Hepatocyte (in vitro differentiated cells): ENCODE data around the gene CARS1. TPM values are rescaled to one million over a fixed set of nuclear protein-coding genes. Genes with fewer than 3 reads are reported as not detected.

ENCODE experiments used
- DNase-seq: peaks from one replicate; pipeline ENCODE4 v3.0.0-alpha.2; 2016; ENCODE audit warnings: low spot score
- H2AFZ ChIP-seq: fragments of 200-600 bp; sonication (generic); 2 replicates; pipeline ENCODE4 v1.6.0; 2016; ENCODE audit warnings: antibody characterized with exemption, mild to moderate bottlenecking
- H3K27ac ChIP-seq: fragments of 200-600 bp; sonication (generic); 2 replicates; pipeline ENCODE4 v1.5.1; 2016; ENCODE audit warnings: mild to moderate bottlenecking
- H3K27me3 ChIP-seq: fragments of 200-600 bp; sonication (generic); 2 replicates; pipeline ENCODE4 v1.6.1; 2016
- H3K36me3 ChIP-seq: fragments of 200-600 bp; sonication (generic); replicated peaks from 2 replicates; pipeline ENCODE4 v1.5.1; 2016; ENCODE audit warnings: low read depth; ENCODE audit not compliant: insufficient read depth
- H3K4me1 ChIP-seq: fragments of 200-600 bp; sonication (generic); 2 replicates; pipeline ENCODE4 v1.5.1; 2016; ENCODE audit warnings: mild to moderate bottlenecking, moderate library complexity; ENCODE audit not compliant: insufficient read depth
- H3K4me2 ChIP-seq: fragments of 200-600 bp; sonication (generic); 2 replicates; pipeline ENCODE4 v1.6.0; 2016
- H3K4me3 ChIP-seq: fragments of 200-600 bp; sonication (generic); 2 replicates; pipeline ENCODE4 v1.5.1; 2016; ENCODE audit warnings: mild to moderate bottlenecking
- H3K79me2 ChIP-seq: fragments of 200-600 bp; sonication (generic); 2 replicates; pipeline ENCODE4 v1.6.0; 2017; ENCODE audit warnings: mild to moderate bottlenecking
- H3K9me2 ChIP-seq: fragments of 200-600 bp; sonication (generic); replicated peaks from 2 replicates; pipeline ENCODE4 v1.6.0; 2017; ENCODE audit warnings: mild to moderate bottlenecking; ENCODE audit not compliant: insufficient read depth
- H3K9me3 ChIP-seq: fragments of 200-600 bp; sonication (generic); 2 replicates; pipeline ENCODE4 v1.5.1; 2016; ENCODE audit warnings: low read depth, mild to moderate bottlenecking
- H4K20me1 ChIP-seq: fragments of 200-600 bp; sonication (generic); 2 replicates; pipeline ENCODE4 v1.6.0; 2016; ENCODE audit warnings: mild to moderate bottlenecking; ENCODE audit not compliant: insufficient read depth, poor library complexity, severe bottlenecking
- CTCF ChIP-seq: fragments of 200-600 bp; sonication (generic); IDR thresholded peaks from 2 replicates; pipeline ENCODE4 v1.5.1; 2016; ENCODE audit warnings: antibody characterized with exemption, mild to moderate bottlenecking; ENCODE audit not compliant: poor library complexity
- EZH2 ChIP-seq: fragments of 200-600 bp; sonication (generic); IDR thresholded peaks from 2 replicates; pipeline ENCODE4 v1.6.1; 2016; ENCODE audit warnings: antibody characterized with exemption, mild to moderate bottlenecking, borderline replicate concordance
- EZH2phosphoT487 ChIP-seq: fragments of 200-600 bp; sonication (generic); IDR thresholded peaks from one replicate; pipeline ENCODE4 v1.6.1; 2018; ENCODE audit warnings: antibody characterized with exemption, mild to moderate bottlenecking, low read depth, moderate library complexity; ENCODE audit not compliant: unreplicated experiment, severe bottlenecking
- WGBS: methylation state at CpG from one replicate; pipeline ENCODE4 v1.1.6; 2016; ENCODE audit warnings: low lambda C conversion rate; ENCODE audit errors: missing lambda C conversion rate; 5-methylcytosine and 5-hydroxymethylcytosine counted together
- polyA plus RNA-seq: library from polyadenylated mRNA; unstranded; fragments of >200 nt; fragmentation: Nextera tagmentation; extraction: Ambion mirVana; gene quantifications from 2 replicates; pipeline ENCODE4 v1.2.1, GENCODE V29; 2016
- total RNA-seq: library from RNA; depleted of rRNA; stranded (reverse); fragments of >200 nt; gene quantifications from 2 replicates; pipeline ENCODE4 v1.2.3, GENCODE V29; 2014

Gene CARS1
- total and polyA plus RNA-seq, 2 experiments from 2014 or later, result 35.5 to 42.0 TPM

DNA sequence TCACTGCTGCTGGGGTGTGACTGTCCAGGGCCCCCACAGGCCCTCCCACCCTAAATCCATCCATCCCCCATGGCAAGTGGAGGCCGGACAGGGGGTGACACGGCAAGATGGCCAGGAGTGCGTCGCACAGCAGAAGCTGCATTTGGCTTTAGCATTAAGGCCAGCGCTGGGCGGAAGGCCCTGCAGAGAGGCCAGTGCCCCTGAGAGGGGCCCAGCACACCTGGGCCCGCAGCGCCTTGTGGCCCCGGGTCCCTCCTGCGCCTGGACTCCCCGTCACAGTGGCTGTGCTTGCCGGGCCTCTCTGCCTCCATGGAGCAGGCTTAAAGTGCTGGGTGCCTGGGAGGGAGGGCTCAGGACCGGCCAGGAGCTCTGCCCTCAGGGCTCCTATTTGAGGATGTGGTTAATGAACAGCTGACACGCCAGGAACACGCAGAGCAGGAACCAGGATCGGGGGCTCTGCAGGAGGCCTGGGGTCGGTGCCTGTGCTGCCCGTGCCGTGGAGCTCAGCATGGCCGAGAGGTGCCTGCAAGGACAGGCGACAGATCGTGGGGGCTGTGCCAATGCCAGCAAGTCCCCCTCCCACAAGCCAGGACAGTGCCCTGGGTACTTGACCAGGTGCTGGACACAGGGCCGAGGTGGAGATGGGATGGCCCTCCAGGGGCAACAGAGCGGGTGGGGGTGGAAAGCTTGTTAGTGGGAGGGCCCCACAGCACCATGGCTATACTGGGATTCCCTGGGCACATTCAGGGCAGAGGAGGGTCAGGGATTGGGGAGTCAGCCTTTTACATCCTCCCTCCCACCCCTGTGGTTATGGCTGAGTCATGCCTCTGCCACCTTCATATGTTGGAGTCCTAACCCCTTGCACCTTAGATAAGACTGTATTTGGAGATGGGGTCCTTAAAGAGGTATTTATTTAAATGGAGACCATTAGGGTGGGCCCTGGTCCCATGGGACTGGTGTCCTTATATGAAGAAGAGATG, 30.9 kb upstream of the CARS1 start:
- Histone ChIP-seq H2AFZ (no peak overlapping the region), H3K27ac (no peak overlapping the region), H4K20me1 (no peaks in the 10 kb centered on the region), H3K79me2 (no peaks in the 10 kb centered on the region), H3K4me2 (no peak overlapping the region), H3K4me3 (no peak overlapping the region), H3K9me2 (no peaks in the 10 kb centered on the region), H3K4me1 (no peaks in the 10 kb centered on the region), H3K9me3 (no peaks in the 10 kb centered on the region), H3K27me3 (no peaks in the 10 kb centered on the region), H3K36me3 (no peaks in the 10 kb centered on the region)
- DNase-seq, result no peak
- TF ChIP-seq EZH2 (no peak), CTCF (no peak), EZH2phosphoT487 (no peak)
- 84% methylated on average over 24 of the region's 24 CpGs for WGBS

DNA sequence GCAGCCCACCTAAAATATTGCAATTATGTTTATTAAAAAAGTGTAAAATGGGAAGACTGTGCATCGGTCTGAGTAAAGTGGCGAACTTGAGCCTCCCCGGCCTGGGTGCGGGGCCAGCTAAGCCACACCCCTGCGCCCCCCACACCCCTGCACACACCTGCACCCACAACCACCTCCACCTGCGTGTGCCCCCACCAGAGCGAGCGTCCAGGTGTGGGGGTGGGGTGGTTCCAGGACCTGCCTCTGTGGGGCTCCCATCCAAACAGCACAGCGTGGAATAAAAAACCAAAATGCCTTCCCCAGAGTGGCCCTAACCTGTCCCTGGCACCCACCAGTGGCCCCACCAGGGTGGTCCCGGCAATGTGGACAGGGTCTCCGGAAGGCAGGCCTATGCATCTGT, 30.1 kb upstream of the CARS1 start:
- no peak overlapping the region for H3K27ac ChIP-seq
- no peak for TF ChIP-seq CTCF
- TF ChIP-seq EZH2, result no peak
- no peak for TF ChIP-seq EZH2phosphoT487
- H3K9me2 ChIP-seq, result no peaks in the 10 kb centered on the region
- H4K20me1 ChIP-seq, result no peaks in the 10 kb centered on the region
- 95% methylated on average over 8 of the region's 11 CpGs for WGBS
- H2AFZ ChIP-seq, result no peak overlapping the region
- no peaks in the 10 kb centered on the region for H3K79me2 ChIP-seq
- H3K27me3 ChIP-seq, result no peaks in the 10 kb centered on the region
- H3K4me3 ChIP-seq, result no peak overlapping the region
- no peak overlapping the region for H3K4me2 ChIP-seq
- H3K9me3 ChIP-seq, result no peaks in the 10 kb centered on the region
- no peaks in the 10 kb centered on the region for H3K4me1 ChIP-seq
- no peaks in the 10 kb centered on the region for H3K36me3 ChIP-seq
- no peak for DNase-seq

DNA sequence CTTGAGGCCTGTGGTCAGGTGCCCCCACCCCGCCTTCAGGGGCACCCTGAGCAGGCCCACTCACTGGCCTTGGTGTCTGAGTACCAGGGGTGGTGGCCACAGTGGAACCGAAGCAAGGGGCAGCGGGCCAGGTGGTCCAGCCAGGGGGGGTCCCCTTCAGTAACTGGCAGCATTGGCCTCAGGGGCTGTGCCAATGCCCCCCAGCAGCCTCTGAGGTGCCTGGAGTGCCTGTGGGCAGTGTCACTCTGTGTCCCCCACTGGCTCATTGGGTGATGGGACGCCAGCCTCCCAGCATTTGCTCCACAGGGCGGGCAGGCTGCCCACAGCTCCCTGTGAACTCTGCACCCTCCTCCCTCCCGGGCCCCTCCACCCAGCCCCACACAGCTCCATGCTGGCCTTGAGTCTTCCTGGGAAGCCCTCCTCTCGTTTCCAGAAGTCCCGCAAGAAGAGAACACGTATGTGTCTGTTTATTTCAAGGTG, 29.5 kb upstream of the CARS1 start:
- H3K4me2 ChIP-seq, result no peak overlapping the region
- H3K79me2 ChIP-seq, result no peaks in the 10 kb centered on the region
- no peaks in the 10 kb centered on the region for H3K4me1 ChIP-seq
- H2AFZ ChIP-seq, result no peak overlapping the region
- DNase-seq, result no peak
- no peaks in the 10 kb centered on the region for H3K9me3 ChIP-seq
- no peaks in the 10 kb centered on the region for H4K20me1 ChIP-seq
- no peak overlapping the region for H3K27ac ChIP-seq
- H3K27me3 ChIP-seq, result no peaks in the 10 kb centered on the region
- H3K36me3 ChIP-seq, result no peaks in the 10 kb centered on the region
- H3K9me2 ChIP-seq, result no peaks in the 10 kb centered on the region
- TF ChIP-seq EZH2, result no peak
- no peak for TF ChIP-seq EZH2phosphoT487
- TF ChIP-seq CTCF, result no peak
- H3K4me3 ChIP-seq, result no peak overlapping the region
- WGBS, result 86% methylated on average over 9 of the region's 9 CpGs
